Fibroblast of peridontal ligament (primary cell): ENCODE results near the gene CPPED1.

Experiments used
- DNase-seq: peaks from one replicate; pipeline ENCODE4 v3.0.0-alpha.2; 2010; ENCODE audit errors: extremely low read depth

CPPED1 gene

GRCh38 chr16:12609937-12610699 is 193.6 kb downstream of the CPPED1 start:
- no peak for DNase-seq
